ENCODE data around the gene LDLRAD2.
"Not testable (repeated sequence)": the region's sequence is repeated elsewhere in the genome, so short reads cannot be mapped to it uniquely, and the experiment has no call there.

LDLRAD2 gene

GRCh38 chr1:21824926-21825325 is 12.9 kb downstream of the LDLRAD2 start:
- DNase-seq (ENCODE audit: low read depth), result no peak

- no peak for DNase-seq (ENCODE audit: low read depth)
These were observed 13.3 kb downstream of the LDLRAD2 start for GRCh38 chr1:21825393-21825792.

- DNase-seq (ENCODE audit: low read depth), result not testable (repeated sequence)
These were observed 14.6 kb downstream of the LDLRAD2 start for GRCh38 chr1:21826694-21827093.

- DNase-seq (ENCODE audit: low read depth), result no peak
These were observed 15.1 kb downstream of the LDLRAD2 start for GRCh38 chr1:21827141-21827679.

GRCh38 chr1:21828075-21828474 is 16.0 kb downstream of the LDLRAD2 start:
- no peak for DNase-seq (ENCODE audit: low read depth)

- no peak for DNase-seq (ENCODE audit: low read depth)
These were observed 16.6 kb downstream of the LDLRAD2 start for GRCh38 chr1:21828506-21829210.

- DNase-seq (ENCODE audit: low read depth), result no peak
These were observed 17.2 kb downstream of the LDLRAD2 start for GRCh38 chr1:21829294-21829693.

GRCh38 chr1:21830792-21831453 is 18.9 kb downstream of the LDLRAD2 start:
- DNase-seq (ENCODE audit: low read depth), result no peak

GRCh38 chr1:21831454-21831970 is 19.4 kb downstream of the LDLRAD2 start:
- DNase-seq (ENCODE audit: low read depth), result no peak

- DNase-seq (ENCODE audit: low read depth), result no peak
These were observed 21.4 kb downstream of the LDLRAD2 start for GRCh38 chr1:21833392-21833976.

- no peak for DNase-seq (ENCODE audit: low read depth)
These were observed 22.0 kb downstream of the LDLRAD2 start for GRCh38 chr1:21834094-21834493.

- no peak for DNase-seq (ENCODE audit: low read depth)
These were observed 22.6 kb downstream of the LDLRAD2 start for GRCh38 chr1:21834666-21835065.

GRCh38 chr1:21836010-21836409 is 23.9 kb downstream of the LDLRAD2 start:
- no peak for DNase-seq (ENCODE audit: low read depth)

GRCh38 chr1:21836729-21837128 is 24.7 kb downstream of the LDLRAD2 start:
- DNase-seq (ENCODE audit: low read depth), result no peak

GRCh38 chr1:21837476-21837875 is 25.4 kb downstream of the LDLRAD2 start:
- DNase-seq (ENCODE audit: low read depth), result no peak

- no peak for DNase-seq (ENCODE audit: low read depth)
These were observed 26.5 kb downstream of the LDLRAD2 start for GRCh38 chr1:21838359-21839157.

- no peak for DNase-seq (ENCODE audit: low read depth)
These were observed 27.4 kb downstream of the LDLRAD2 start for GRCh38 chr1:21839337-21840037.

GRCh38 chr1:21840981-21841380 is 28.9 kb downstream of the LDLRAD2 start:
- DNase-seq (ENCODE audit: low read depth), result no peak

GRCh38 chr1:21841852-21842466 is 29.9 kb downstream of the LDLRAD2 start:
- DNase-seq (ENCODE audit: low read depth), result no peak

GRCh38 chr1:21842606-21843162 is 30.6 kb downstream of the LDLRAD2 start:
- no peak for DNase-seq (ENCODE audit: low read depth)

- DNase-seq (ENCODE audit: low read depth), result no peak
These were observed 31.1 kb downstream of the LDLRAD2 start for GRCh38 chr1:21843208-21843607.

All from GM04503 (cell line).